SHP77 (cell line): Measurements from ENCODE around the gene OSBPL2.

ENCODE experiments used
- DNase-seq, 2 experiments: peaks; one replicate each; lab custom pipeline; 2025; lab: John Stamatoyannopoulos, UW

Gene OSBPL2

DNA sequence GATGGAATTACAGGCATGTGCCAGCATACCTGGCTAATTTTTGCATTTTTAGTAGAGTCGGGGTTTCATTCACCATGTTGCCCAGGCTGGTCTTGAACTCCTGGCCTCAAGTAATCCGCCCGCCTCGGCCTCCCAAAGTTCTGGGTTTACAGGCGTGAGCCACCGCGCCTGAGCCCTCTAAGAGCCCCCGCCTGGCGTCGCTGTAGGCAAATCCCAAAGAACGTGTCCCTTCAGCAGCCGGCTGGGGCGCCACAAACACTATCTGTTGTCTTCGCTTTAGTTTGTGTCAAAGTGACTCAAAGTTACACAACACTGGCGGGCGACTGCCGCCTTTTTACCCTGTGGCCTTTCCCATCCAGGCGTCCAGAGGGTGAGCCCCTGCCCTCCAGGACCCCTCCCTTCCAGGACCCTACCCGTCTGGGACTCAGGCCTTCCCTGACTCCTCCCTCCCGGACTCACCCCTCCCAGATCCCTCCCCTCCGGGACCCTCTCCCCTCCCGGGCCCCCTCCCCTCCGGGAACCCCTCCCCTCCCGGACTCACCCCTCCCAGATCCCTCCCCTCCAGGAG lies 63.5 kb downstream of the OSBPL2 start:
- DNase-seq = peak; percentile 96 to 98

DNA sequence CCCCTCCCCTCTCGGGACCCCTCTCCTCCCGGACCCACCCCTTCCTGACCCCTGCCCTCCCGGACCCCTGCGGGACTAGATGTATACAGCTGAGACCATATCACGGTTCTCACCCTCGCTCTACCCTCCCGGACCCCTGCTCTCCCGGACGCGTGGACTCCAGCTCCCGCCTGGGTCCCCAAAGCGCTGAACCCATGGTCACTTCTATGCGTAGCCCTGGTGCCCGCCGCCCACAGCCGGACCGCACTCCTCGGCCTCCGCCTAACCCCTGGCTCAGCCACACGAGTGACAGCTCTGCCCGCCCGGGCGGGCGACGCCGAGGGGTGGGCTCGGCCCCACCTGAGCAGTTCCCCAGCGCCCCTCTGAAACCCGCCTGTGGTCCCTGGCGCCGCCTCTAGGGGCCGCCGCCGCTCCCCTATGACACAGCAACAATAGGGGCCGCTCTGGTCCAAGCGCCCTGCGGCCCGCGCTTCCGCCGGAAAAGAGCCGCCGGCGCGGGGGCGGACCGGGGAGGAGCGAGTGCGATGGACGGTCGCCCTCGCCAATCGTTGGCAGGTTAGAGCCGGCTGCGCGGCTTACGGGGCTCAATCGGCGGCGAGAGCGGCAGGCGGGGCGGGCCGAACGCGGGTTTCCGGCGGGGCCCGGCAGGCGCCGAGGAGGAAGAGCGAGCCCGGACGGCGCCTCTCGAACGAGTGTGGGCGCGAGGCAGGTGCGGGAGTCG lies 64.2 kb downstream of the OSBPL2 start, which contains the start of gene ADRM1:
ADRM1 (plus strand) TSS at position 657 of the 721 bp plus-strand sequence. CDS start 572 bp downstream, outside the sequence.
- DNase-seq = peak; percentile 97

DNA sequence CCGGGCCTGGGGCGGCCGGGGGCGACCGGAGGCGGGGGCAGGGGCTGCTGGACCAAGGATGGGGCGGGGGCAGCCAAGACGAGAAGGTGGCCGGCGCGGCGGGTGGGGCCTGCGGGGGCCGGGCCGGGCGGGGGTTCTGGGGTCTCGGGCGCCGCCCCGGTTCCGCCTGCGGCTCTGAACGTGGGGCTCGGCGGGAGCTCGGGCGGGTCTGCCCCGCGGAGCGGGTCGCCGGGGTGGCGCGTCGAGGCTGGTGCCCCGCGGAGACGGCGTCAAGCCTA lies 64.7 kb downstream of the OSBPL2 start:
- no peak for DNase-seq

DNA sequence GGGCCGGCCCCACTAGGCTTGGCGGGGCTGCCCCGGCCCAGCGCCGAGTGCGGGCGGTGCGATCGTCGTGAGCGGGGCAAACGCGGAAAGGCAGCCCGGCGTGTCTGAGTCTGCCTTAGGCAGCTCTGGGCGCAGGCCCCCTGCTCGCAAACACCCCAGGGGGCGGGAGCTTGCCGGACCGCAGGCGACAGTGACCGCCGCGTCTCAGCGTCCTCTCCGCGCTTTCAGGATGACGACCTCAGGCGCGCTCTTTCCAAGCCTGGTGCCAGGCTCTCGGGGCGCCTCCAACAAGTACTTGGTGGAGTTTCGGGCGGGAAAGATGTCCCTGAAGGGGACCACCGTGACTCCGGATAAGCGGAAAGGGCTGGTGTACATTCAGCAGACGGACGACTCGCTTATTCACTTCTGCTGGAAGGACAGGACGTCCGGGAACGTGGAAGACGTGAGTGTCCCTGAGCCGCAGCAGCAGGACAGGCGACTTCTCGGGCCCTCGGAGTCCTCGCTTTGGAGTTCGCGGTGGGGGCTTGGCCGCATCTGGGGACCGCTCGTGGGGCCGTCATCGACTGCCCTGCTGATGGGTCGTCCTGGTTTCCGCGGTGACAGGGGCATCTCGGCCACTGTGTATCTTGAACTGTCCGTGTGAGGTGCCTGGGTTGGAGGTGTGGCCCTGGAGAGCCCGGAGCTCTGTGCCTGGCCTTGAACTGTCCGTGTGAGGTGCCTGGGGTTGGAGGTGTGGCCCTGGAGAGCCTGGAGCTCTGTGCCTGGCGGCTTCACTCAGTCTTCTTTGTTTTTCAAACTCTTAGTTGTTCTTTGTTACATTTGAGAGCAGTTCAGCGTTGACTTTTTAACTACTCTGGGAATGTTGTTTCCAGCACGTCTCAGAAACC lies 65.3 kb downstream of the OSBPL2 start:
- no peak for DNase-seq

DNA sequence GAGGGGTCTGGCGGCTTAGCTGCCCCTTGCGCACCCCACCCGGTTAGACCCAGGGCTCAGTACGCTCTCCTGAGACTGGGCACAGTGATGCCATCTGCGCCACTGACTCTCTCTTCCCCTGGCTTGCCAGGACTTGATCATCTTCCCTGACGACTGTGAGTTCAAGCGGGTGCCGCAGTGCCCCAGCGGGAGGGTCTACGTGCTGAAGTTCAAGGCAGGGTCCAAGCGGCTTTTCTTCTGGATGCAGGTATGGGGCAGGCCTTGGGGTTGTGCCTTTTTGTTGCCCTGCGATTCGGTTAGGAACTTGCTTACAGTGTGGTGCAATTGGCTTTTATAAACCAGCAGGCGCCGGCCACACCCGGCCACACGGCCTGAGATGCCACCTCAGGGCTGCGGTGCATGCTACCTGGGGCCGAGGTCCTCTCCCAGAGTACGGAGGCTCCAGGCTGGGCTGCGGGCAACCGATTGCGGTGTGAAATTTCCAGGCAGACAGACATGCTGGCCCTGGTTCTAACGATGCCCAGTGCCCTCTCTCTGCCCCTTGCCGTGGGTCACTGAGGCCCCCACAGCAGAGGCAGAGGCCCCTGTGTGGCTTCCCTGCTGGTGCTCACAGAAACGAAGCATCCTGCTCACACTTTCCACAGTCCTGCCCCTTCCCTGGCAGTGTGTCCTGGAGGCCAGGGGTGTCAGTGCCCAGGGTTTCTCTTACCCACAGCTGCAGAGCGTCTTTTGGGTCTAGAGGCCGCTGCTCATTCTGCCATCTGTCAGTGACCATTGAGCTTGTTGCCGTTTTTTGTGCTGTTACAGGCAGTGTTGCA lies 66.2 kb downstream of the OSBPL2 start:
- DNase-seq = no peak

DNA sequence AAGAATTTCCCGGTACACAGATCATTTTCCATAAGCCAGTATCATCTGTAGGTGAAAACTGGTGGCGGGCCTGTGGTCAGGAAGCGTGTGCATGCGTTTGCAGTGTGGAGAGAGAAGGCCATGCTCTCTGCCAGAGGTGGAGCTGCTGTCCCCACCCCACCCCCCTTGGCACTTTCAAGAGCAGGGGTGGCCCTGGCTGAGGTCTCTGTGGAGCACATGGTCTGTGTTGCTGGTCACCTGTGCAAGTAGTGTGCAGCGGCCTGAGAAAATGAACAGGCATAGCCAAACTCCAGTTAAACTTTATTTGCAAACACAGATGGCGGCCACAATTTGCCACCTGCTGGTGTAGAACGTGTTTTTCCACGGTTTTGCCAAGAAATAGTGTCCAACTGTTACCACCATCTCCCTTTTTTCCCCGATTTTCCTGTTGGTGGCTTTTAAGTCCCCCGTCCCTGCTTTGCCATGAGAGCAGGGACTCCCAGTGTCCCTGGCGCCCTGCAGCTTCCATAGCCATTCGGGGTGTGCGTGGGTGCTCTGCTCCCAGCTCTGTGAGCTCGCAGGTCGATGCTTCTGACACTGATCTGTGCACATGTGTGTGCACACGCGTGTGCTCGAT lies 66.9 kb downstream of the OSBPL2 start:
- DNase-seq = no peak

DNA sequence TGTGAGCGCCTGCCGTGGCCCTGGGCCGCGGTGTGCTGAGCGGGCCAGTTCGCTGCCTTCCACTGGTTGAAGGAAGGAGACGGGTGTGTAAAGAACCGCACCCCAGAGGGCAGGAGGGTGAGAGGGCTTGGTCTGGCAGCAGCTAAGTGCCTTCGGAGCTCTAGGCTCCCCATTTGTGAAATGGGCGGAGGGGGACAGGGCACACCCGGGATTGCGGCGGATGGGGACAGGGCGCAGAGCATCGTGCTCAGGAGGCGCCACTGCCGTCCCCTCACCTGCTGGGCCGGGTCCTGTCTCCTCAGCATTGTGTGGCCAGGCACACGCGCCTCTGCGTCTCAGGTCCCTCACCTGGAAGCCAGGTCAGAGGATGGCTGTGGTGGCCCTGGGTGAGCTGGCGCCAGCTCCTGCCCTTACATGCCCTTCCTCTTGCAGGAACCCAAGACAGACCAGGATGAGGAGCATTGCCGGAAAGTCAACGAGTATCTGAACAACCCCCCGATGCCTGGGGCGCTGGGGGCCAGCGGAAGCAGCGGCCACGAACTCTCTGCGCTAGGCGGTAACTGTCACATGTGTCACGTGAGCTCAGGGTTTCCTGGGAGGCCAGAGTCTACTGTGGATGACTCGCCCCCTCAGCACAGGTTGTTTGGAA lies 67.6 kb downstream of the OSBPL2 start:
- DNase-seq = no peak

DNA sequence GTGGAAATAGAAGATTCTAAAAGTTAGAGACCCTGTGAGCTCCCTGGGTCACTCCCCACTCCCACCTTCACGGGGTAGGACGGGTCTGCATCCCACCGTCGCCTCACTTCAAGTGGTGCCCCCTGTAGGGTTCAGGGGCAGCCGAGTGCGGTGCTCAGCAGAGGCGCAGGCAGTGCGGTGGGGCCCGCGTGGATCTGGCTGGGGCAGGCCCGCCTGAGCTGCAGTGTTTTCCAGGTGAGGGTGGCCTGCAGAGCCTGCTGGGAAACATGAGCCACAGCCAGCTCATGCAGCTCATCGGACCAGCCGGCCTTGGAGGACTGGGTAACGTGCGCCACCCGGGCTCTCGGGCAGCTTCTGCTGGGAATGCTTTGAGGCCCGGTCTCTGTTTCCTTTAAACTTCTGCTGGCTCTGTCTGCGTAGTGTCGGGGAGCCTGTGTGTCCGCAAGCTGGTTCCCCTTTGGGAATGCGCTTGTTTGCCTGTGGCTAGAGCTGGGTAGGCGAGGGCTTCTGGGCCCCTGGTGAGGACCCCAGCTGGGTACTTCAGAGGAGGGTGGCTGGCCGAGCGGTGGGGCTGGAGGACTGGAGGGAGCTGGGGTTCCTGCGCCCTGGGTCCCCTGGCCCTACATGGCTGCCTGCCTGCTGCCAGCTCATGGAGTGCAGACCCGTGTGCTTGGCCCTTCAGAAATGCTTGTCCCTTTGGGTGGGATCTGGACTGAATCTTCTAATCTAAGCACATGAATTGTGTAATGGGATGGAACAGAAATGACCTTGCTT lies 68.3 kb downstream of the OSBPL2 start:
- no peak for DNase-seq

DNA sequence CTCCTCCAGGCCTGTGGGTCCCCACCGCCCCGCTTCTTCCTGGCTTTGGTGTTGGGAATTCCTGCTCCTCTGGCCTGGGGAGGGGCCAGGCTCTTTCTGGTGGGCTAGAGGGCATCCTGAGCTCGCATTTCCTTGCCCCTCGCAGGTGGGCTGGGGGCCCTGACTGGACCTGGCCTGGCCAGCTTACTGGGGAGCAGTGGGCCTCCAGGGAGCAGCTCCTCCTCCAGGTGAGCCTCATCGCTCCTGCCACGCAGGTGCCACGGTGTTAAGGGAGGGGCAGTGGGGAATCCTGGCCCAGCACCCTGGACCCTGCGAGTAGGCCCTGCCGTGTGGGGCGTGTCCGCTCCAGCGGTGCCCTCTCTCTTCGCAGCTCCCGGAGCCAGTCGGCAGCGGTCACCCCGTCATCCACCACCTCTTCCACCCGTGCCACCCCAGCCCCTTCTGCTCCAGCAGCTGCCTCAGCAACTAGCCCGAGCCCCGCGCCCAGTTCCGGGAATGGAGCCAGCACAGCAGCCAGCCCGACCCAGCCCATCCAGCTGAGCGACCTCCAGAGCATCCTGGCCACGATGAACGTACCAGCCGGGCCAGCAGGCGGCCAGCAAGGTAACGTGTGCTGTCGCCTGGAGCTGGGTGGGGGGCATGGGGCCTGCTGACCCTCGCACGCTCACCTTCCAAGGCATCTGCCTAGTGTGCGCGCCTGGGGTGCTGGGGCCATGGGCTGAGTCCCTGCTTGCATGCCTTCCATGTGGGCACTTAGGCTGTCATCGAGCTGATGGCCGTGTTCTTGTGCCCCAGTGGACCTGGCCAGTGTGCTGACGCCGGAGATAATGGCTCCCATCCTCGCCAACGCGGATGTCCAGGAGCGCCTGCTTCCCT lies 69.1 kb downstream of the OSBPL2 start:
- DNase-seq = no peak

DNA sequence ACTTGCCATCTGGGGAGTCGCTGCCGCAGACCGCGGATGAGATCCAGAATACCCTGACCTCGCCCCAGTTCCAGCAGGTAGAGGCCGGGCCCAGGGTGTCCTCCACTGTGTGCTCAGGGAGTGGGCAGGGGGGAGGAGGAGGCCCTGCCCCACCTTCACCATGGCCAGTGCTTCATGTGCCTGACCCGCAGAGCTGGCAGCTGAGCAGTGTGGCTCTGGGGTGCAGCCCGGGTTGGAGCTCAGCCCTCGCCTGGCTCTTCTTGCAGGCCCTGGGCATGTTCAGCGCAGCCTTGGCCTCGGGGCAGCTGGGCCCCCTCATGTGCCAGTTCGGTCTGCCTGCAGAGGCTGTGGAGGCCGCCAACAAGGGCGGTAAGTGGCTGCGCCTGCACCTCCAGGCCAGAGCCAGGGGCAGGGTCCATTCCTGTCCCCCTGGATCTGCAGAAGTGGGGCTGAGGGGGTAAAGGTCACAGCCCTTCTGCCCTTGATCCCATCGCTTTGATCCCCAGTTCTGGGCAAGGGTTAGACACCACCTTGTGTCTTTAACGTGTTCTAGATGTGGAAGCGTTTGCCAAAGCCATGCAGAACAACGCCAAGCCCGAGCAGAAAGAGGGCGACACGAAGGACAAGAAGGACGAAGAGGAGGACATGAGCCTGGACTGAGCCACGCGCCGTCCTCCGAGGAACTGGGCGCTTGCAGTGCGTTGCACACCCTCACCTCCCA lies 69.9 kb downstream of the OSBPL2 start:
- no peak for DNase-seq

DNA sequence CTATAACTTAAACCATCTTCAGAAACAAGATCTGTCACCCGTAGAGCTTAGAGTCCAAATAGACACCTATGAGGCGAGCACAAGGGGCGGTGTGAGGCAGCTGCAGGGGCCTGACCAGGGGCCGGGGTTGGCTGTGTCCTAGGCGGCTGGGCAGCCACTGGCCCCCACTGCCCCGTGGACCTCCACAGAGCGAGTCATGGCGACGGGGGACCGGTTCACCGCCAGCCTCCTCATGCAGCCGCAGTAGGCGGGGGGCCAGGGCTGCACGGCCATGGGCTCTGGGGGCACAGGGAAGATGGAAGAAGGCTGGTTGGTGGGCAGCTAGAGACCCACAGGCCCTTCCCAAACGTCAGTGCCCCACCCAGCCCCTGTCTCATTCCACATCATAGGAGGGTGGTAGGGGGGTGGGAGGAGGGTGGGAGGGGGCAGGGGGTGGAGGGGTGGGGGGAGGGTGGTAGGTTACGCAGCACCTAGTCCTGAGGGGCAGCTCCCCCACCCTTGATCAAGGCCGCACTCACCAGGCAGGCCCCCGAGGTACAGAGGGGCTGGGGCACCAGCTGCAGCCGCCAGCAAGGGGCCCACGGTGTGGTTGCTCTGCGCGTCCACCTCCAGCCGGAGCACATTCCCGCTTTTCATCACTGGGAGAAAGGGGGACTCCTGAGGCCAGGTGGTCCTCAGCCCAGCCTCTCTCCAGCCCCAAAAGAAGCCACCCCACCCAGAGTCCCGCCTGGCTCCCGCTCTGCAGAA lies 71.0 kb downstream of the OSBPL2 start:
- DNase-seq = no peak

DNA sequence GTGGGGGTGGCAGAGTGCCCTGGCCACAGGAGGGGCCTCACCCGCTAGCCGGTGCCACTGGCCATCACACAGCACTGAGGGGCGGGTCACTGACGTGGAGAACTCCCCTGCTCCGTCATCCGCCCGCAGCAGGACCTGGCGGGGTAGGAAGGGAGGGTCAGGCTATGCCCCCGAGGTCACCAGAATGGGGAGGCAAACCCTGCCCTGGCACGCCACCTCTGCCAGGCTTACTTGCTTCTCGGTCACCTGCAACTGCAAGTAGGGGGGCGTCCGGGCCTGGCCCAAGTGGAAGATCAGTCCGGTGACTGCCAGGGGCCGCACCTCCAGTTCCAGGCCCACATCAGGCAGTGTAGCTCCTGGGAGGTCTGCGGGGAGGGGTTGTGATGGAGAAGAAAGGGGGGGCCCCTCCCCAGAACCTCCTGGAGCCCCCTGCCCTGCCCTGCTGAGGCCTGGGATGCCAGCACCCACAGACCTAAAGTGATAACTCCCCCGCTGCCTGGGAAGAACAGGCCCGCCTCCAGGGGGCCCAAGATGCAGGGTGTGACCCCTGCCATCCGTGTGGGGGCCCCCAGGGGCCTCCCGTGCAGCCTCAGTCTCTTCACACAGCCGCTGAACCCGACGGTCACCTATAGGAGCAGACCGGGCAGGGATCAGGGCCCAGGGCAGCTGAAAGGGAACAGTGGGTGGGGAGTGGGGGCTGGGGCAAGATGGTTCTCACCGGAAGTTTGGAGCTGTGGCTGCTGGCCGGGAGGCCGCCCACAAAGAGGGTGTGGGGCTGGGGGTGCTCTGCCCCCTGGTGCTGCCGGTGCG lies 71.8 kb downstream of the OSBPL2 start:
- no peak for DNase-seq

DNA sequence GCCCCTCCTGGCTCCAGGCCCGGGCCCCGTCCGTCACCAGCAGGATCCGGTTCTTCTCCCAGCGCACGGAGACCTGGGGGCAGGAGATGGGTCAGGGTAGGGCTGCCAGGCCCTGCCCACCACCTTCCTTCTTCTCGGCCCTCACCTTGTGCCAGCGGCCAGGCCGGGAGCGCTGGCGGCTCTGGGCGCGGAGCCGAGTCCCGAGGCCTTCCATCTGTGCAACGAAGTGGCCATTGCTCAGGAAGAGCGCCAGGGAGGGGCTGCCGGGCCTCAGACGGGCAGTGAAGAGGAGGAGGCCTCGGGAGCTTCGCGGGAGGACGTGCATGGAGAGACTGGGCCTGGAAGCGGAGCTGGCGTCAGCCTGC lies 72.4 kb downstream of the OSBPL2 start:
- no peak for DNase-seq

DNA sequence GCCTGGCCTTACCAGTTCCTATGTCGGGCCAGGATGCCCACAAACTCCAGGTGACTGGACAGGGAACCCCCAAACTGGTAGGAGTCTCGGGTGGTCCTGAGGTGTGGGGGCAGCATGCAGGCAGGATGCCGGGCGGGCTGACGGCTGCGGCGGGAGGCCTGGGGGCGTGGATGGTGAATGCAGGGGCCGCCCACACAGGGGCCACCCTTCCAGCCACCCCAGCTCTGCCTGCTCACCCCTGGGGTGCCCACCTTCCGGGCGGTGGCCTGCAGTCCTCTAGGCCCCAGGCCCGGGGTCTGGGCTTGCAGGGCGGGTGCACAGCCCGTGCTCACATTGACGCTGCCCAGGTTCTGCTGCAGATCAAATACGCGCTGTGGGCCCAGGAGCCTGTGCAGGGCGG lies 72.8 kb downstream of the OSBPL2 start:
- DNase-seq = no peak

DNA sequence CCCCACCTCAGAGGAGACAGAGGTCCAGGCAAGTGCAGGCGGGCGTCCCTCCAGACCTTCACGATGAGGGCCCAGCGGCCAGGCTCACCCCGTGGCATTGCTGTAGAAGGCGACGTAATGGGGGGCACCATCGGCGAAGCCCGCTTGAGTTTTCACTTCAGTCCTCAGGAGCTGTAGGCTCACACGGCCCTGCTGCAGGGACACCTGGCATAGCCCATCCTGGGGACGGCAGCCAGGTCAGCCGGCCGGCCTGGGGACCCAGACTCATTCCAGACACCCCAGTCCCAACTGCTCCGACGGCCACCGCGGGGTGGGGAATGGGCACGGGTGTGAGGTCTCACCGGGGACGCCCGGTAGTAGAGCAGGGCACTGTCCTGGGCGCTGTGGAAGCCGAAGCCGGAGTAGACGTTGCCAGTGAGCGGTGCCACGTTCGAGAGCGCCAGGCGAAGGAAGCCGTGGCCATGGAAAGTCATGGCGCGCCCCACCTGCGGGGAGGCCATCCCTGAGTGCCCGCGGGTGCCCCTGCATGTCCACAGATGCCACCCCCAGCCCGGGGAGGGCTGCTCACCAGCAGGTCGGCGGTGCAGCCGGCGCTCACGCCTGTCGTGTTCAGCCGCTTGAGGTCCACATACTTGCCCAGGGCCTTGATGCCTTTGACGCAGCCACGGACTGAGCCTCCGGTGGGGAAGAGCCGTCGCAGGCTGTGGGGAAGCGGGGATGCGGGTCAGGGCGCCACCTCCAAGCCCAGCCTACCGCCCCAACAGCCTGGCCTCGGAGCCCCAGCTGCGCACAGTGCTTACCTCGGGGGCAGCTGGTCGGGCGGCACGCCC lies 73.7 kb downstream of the OSBPL2 start:
- DNase-seq = no peak

DNA sequence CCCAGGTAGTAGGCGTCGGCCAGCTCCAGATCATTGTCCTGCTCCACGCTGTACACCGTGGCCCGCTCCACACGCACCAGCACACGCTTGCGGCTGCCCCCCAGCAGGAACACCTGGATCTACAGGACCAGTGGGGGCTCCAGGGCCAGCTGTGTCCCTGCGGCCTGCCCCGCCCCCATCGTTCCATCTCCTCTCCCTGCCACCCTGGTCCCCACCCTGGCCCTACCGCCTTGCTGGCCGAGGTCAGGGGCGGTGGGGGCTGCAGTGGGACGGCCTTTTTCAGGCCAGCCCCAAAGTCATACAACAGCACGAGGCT lies 74.3 kb downstream of the OSBPL2 start:
- DNase-seq = no peak

DNA sequence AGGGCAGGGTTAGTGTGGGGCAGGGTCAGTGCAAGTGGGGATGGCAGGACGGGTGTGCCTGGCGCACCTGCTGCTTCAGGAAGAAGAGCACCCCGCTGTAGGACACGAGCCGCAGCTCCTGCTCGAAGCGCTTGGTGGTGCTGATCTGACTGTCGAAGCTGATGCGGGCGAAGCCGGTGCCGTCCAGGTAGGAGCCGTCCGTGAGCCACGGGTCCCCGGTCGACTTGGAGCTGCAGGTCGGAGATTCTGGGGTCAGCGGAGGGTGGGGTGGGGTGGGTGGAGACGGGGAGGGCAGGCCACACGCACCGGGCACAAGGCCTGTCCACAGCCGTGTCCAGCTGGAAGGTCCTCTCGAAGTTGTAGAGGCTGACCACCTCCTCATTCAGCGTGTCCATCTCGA lies 74.7 kb downstream of the OSBPL2 start:
- DNase-seq = no peak
